GM18519 (cell line): ENCODE measurements around the gene CNN2.
A peak's percentile ranks its signal among the peaks of the same experiment; 100 is the strongest.
"Not testable (repeated sequence)": the region's sequence is repeated elsewhere in the genome, so short reads cannot be mapped to it uniquely, and the experiment has no call there.

Experiments
- ATAC-seq: cut with Tn5 transposase; IDR thresholded peaks from one replicate; pipeline ENCODE4 v1.9.1; 2021; ENCODE audit warnings: mild to moderate bottlenecking, moderate library complexity; ENCODE audit not compliant: unreplicated experiment, low FRiP score

Gene CNN2

GRCh38 chr19:1010586-1011510 lies 15.6 kb upstream of the CNN2 start:
- no peak for ATAC-seq

DNA sequence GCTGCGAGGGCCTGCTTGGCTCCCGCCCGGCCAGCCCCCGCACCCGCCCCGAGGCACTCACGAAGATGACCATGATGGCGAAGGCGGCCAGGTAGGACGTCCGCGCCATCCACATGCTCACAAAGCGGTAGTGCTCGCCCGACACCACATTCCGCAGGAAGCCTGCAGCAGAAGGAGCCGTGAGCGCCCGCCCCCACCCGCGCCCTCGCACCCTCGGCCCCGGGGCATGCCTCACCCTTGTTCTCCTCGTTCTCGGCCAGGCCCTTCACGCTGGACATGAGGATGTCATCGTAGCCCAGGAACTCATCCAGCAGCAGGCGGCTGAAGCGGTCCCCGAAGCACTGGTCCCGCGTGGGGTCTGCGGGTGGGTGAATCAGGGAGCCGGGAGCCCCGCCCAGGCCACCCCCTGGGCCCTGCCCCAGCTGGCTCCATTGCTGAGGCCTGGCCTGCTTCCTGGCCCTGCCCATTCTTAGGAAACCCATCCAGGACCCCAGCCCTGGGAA lies 14.5 kb upstream of the CNN2 start:
- ATAC-seq: no peak

GRCh38 chr19:1012334-1012733 lies 14.1 kb upstream of the CNN2 start:
- ATAC-seq: no peak

- ATAC-seq: no peak
Measured at GRCh38 chr19:1013218-1013617, 13.2 kb upstream of the CNN2 start.

DNA sequence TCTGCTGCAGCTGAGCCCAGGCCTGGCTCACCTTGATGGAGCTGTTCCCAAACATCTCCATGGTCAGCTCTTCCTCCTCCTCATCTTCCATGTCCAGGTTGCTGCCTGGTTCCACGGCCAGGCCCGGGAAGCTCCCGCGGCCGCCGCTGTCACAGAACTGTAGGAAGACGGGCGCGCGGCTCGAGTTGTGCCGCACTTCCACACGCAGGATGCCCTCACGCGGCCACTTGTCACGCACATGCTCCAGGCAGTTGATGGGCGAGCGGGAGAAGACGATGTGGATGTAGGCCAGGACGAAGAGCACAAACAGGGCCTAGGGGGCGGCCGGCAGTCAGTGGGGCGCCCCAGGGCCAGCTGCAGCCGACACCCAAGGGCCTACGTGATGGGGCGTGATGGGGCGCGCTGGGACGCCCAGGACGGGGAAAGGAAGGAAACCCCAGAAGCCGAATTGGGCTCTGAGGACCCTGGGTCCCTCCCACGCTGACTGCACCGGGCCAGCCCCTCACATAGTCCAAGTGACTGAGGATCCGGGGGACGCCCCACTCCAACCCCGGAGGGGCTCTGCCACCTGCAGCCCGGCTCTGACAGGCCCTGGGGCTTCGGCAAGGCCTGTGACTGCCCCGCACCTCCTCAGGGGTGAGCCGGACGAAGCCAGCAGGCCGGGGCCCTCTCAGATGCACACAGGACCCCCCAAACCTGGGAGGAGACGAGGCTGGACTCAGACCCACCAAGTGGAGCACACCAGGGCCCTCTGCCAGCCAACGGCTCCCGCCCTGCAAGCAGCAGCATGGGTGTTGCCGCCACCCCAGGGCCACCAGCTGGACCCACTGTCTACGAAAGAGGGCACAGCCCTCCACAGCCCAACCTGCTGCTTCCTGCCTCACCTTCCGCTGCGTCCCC lies 12.0 kb upstream of the CNN2 start:
- no peak for ATAC-seq

GRCh38 chr19:1015061-1015781 lies 11.2 kb upstream of the CNN2 start:
- no peak for ATAC-seq

DNA sequence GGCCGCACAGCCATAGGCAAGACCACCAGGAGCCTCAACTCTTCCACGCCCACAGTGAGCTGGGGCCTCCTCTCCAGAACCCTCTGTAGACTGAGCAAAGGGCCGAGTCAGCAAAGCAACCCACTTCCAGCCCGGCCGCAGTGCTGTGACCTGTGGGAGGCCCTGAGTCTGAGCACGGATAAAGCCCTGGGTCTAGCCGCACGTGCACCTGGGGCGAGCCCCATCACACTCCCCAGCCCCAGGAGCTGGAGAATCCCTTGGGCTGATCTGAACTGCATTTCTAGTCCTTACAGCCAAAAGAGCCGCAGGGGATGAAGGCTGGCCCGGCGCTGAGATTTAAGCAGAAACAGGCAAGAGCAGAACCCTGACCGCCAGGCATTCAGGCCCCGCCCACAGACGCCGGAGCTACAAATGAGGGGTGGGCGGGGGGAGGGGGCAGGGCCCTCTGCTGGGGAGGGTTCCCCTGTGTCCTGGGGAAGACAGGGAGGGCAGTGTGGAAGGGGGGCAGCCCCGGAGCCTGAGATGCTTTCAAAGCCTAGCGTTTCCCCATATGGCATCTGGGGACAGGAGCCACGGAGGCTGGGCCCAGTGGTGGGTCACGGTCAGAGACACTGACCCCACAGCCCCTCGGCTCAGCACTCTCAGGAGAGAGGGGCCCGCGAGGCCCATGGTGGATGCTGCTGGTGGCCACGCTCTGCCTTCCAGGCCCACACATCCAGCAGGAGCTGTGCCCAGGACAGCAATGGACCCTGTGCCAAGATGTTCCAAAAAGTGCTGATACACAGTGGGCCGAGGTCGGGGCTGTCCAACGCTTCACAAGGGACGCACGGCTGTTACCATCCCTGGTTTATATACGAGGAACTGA lies 10.4 kb upstream of the CNN2 start:
- no peak for ATAC-seq

DNA sequence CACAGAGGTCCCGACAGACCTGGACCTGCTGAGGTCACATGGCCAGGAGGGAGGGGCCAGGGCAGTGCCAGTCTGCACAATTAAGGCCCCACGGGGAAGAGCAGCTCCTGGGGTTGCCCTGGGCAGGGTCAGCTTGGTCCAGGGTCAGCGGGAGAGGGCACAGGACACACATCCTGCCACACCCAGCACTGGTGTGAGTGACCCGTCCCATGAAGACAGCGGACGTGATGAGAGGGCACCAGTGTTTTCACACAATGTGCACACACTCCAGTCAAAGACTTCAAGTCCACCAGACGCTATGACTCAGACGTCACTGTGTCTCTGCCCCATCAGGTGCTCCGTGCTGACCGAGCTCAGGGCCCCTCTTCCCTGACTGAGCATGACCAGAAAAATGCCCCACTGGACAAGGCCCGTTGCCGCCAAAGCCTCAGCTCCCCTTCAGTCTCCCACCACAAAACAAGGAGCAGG lies 9.7 kb upstream of the CNN2 start:
- ATAC-seq: no peak

DNA sequence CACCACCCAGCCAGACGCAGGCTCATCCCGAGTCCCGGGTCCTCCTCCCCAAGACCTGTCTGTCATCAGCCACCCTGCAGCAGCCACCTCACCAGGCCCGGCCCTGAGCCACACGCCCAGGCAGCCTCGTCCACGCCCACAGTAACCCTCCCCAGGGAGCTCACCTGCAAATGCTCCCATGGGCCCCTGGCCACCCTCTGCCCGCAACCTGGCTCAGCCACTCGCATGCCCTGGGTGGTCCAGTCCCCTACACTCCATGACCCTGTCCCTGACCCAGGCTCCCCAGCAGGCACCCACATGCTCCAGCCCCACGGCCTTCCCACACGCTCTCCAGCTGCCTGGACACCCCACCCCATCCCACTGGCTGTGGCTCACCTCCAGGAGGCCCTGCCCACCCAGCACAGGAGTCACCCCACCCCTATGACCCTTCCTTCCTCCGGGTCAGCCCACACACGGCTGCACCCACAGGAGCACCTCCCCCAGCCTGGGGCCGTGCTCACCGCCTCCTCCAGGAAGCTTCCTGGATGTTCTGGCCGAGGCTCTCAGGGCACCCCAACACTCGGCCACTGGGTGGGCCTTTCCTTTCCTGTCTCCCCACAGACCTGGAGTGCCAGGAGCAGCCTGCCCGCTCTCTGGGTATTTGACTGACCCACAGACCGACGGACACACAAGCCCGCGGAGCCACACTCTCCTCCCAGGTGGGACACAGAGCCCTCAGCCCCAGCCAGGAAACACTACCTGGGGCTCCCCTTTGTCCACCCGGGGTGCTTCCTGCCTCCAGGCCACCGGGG lies 9.1 kb upstream of the CNN2 start:
- ATAC-seq: no peak

GRCh38 chr19:1017906-1018305 lies 8.5 kb upstream of the CNN2 start:
- no peak for ATAC-seq

DNA sequence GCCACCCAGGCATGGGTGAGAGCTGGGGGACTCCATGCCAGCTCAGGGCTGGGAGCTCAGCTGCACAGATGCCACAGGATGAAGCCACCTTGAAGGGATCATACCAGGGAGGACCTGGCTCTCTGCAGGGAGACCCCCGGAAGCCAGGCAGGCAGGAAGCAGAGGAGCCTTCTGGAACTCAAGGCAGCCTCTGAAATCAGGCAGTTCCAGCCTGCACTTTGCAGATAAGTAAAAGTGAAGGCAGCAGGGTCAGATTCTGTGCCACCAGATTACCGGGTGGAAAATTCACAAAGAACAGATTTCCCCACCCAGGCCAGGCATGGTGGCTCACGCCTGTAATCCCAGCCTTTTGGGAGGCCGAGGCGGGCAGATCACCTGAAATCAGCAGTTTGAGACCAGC lies 8.0 kb upstream of the CNN2 start:
- ATAC-seq: no peak

DNA sequence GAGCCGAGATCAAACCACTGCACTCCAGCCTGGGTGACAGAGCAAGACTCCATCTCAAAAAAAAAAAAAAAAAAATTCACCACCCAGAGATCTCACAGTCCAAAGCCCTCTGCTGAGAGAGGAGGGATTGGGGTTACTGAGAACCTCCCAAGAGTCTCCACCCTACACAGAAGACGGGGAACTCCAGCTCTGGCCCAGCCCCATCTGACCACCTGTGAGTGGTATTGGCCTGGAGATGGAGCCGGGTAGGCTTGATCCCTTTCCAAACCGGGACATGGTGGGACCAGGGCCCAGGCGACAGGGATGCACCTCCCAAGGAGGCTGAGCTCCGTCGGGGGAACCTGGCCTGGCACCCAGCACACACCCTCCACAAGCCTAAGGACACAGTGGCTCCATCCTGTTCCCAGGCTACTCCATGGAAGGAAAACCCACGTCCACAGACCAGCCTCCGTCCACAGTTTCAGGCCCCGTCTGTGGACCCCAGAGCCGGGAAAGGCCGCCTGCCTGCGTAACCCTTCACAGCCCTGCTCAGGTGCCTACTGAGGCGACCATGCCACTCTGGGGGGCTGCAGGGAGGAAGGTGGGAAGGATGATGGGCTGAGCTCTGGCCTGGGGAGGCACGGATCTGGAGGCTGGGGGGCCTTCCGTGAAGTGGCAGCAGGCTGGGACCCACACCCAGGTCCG lies 7.3 kb upstream of the CNN2 start:
- ATAC-seq: no peak

DNA sequence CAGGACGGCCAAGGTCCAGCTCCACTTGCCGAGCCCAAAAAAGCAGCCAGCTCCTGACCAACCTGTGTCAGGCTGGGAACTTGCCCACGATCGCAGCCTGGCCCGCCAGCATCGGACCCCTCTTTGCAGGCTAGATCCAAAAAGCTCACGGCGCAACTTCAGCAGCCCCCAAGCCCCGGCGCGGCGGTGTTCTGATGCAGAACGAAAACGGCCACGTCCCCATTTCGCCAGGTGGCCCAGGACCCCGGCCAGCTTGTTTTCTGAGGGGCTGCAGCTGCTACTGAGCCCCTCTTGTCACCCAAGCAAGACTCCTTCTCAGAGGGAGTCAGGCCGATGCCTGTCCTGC lies 6.8 kb upstream of the CNN2 start:
- ATAC-seq: no peak

DNA sequence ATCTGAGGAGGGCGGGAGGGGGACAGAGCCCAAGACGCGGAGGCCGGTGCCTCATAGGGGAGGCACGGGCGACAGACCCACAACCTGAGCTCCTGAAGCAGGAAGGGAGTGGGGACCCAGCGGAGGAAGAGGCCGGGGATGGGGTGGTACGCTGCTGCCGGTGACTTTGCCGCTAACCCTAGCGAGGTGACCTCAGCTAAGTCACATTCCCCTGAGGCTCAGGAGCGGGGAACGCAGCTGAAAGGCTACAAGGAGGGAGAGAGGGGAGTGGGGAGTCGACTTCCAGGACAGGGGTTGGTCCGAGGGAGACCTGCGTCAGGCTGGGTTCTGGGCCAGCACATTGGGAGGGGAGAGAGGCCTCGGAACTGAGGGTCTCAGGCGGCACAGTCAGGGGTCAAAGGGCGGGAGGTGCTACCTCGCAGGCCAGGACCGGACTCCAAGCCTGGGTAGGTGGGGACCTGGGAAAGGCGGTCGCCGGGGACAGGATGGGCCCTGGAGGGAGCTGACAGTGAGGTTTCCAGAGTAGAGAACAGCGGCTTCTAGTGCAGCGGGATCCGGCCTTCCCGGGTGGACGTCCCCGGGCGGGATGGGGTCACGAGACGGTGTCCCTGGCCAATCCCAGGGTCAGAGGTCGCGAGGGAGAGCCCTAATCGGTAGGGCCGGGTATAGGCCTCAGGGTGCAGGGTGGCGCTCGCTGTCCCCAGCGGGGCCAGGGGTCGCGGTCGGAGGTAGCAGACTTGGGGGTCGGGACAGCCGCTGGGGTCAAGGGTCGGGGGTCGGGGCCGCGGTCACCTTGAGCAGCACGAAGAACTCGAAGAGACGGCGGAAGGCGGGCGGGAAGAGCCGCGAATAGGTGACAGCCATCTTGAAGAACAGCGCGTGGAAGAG lies 6.2 kb upstream of the CNN2 start:
- no peak for ATAC-seq

- peak; percentile 54 for ATAC-seq
Measured at GRCh38 chr19:1020868-1021425, 5.5 kb upstream of the CNN2 start, which contains the start of gene TMEM259. Gene TMEM259, minus strand, starts transcription at chr19:1021123. Its CDS starts 127 bp downstream, at chr19:1020996.

DNA sequence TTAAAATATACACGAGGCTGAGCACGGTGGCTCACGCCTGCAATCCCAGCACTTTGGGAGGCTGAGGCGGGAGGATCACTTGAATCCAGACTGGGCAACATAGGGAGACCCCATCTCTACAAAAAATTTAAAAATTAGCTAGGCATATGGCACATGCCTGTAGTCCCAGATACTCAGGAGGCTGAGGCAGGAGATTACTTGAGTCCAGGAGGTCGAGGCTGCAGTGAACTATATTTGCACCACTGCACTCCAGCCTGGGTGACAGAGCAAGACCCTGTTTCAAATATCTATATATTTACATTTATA lies 2.6 kb upstream of the CNN2 start:
- ATAC-seq: not testable (repeated sequence)

GRCh38 chr19:1025080-1025479 lies 1.3 kb upstream of the CNN2 start:
- not testable (repeated sequence) for ATAC-seq
